Vagina (tissue), 2 donors: ENCODE measurements around the gene PRKCB. TPM values are rescaled to one million over a fixed set of nuclear protein-coding genes. Genes with fewer than 3 reads are reported as not detected.

Experiments
- DNase-seq, 2 donors: peaks; one replicate each; pipeline ENCODE4 v3.0.0-alpha.2; 2017; ENCODE audit errors: extremely low spot score in 2 of 2
- H3K27ac ChIP-seq: fragments of 200-600 bp; sonication (generic); one replicate; pipeline ENCODE4 v1.5.1; 2019
- H3K27me3 ChIP-seq: fragments of 200-600 bp; sonication (generic); one replicate; pipeline ENCODE4 v1.5.1; 2019
- H3K36me3 ChIP-seq, 2 donors: fragments of 200-600 bp; sonication (generic); one replicate each; pipeline ENCODE4 v1.5.1; 2017 to 2019
- H3K4me1 ChIP-seq: fragments of 200-600 bp; sonication (generic); one replicate; pipeline ENCODE4 v1.5.1; 2019
- H3K4me3 ChIP-seq, 2 donors: fragments of 200-600 bp; sonication (generic); 1 replicate in 1 of 2; 2 replicates in 1 of 2; pipeline ENCODE4 v1.5.1; 2016 to 2019
- H3K9me3 ChIP-seq: fragments of 200-600 bp; sonication (generic); one replicate; pipeline ENCODE4 v1.5.1; 2019
- POLR2A ChIP-seq, 2 donors: fragments of 450-650 bp; IDR thresholded peaks; one replicate each; pipeline ENCODE4 v1.6.1; 2017; ENCODE audit warnings: antibody characterized with exemption in 2 of 2, mild to moderate bottlenecking in 2 of 2, moderate library complexity in 2 of 2
- POLR2AphosphoS5 ChIP-seq, 2 donors: sonication (generic); formaldehyde crosslinking; IDR thresholded peaks; one replicate each; pipeline ENCODE4 v1.9.0; 2017; ENCODE audit warnings: antibody characterized with exemption in 2 of 2, mild to moderate bottlenecking in 2 of 2, low read depth in 1 of 2; ENCODE audit not compliant: insufficient read depth in 1 of 2
- intact Hi-C: fragments of 100-400 bp; cut with DNase I; formaldehyde crosslinking; loops from one replicate; pipeline ENCODE4 v1.15.1; 2023
- total RNA-seq: library from RNA; depleted of rRNA; stranded (reverse); fragments of >200 nt; gene quantifications from one replicate; pipeline ENCODE4 v1.2.3, GENCODE V29; 2016
- TF ChIP-seq, protein P1 (sequence below), 3 experiments: fragments of 450-650 bp in 2 of 3; fragments of 200-600 bp in 1 of 3; sonication (generic) in 1 of 3; IDR thresholded peaks; one replicate each; pipeline ENCODE4 v1.5.1; 2017 to 2019; ENCODE audit warnings: antibody characterized with exemption in 3 of 3, mild to moderate bottlenecking in 2 of 3, moderate library complexity in 2 of 3

PRKCB gene
- total RNA-seq, 1 donor from 2014 or later: 9.1 TPM

GRCh38 chr16:24062270-24062817 is 226.6 kb downstream of the PRKCB start:
- no peak overlapping the region for H3K4me3 ChIP-seq
- peak in 1 of 2 donors; percentile 52 for DNase-seq
- intact Hi-C loops: no loop called here
- no peaks in the 10 kb centered on the region for H3K4me1 ChIP-seq
- TF ChIP-seq POLR2A (IDR thresholded peaks at IDR 0.05) (no peak), POLR2AphosphoS5 (IDR thresholded peaks at IDR 0.05; ENCODE audit: insufficient read depth in 1 of 2, low read depth in 1 of 2) (no peak)
- TF ChIP-seq, protein P1, sequence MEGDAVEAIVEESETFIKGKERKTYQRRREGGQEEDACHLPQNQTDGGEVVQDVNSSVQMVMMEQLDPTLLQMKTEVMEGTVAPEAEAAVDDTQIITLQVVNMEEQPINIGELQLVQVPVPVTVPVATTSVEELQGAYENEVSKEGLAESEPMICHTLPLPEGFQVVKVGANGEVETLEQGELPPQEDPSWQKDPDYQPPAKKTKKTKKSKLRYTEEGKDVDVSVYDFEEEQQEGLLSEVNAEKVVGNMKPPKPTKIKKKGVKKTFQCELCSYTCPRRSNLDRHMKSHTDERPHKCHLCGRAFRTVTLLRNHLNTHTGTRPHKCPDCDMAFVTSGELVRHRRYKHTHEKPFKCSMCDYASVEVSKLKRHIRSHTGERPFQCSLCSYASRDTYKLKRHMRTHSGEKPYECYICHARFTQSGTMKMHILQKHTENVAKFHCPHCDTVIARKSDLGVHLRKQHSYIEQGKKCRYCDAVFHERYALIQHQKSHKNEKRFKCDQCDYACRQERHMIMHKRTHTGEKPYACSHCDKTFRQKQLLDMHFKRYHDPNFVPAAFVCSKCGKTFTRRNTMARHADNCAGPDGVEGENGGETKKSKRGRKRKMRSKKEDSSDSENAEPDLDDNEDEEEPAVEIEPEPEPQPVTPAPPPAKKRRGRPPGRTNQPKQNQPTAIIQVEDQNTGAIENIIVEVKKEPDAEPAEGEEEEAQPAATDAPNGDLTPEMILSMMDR (IDR thresholded peaks at IDR 0.05): no peak
- H3K9me3 ChIP-seq: no peaks in the 10 kb centered on the region
- no peaks in the 10 kb centered on the region for H3K36me3 ChIP-seq
- H3K27me3 ChIP-seq: no peaks in the 10 kb centered on the region
- H3K27ac ChIP-seq: no peak overlapping the region

- no peaks in the 10 kb centered on the region for H3K27me3 ChIP-seq
- H3K4me3 ChIP-seq: no peak overlapping the region
- TF ChIP-seq POLR2A (IDR thresholded peaks at IDR 0.05) (no peak), POLR2AphosphoS5 (IDR thresholded peaks at IDR 0.05; ENCODE audit: insufficient read depth in 1 of 2, low read depth in 1 of 2) (no peak)
- TF ChIP-seq, protein P1 (IDR thresholded peaks at IDR 0.05): no peak
- no peaks in the 10 kb centered on the region for H3K4me1 ChIP-seq
- intact Hi-C loops: no loop called here
- no peak overlapping the region for H3K27ac ChIP-seq
- no peaks in the 10 kb centered on the region for H3K36me3 ChIP-seq
- DNase-seq: peak in 1 of 2 donors; percentile 7
- no peaks in the 10 kb centered on the region for H3K9me3 ChIP-seq
Observed at GRCh38 chr16:24069036-24069590, 233.3 kb downstream of the PRKCB start.

GRCh38 chr16:24070851-24071250 is 235.1 kb downstream of the PRKCB start:
- no peak for TF ChIP-seq POLR2A (IDR thresholded peaks at IDR 0.05)
- TF ChIP-seq, protein P1 (IDR thresholded peaks at IDR 0.05): no peak
- TF ChIP-seq POLR2AphosphoS5 (IDR thresholded peaks at IDR 0.05; ENCODE audit: insufficient read depth in 1 of 2, low read depth in 1 of 2): no peak
- H3K27ac ChIP-seq: no peak overlapping the region
- intact Hi-C loops: no loop called here

GRCh38 chr16:24071666-24072360 is 236.0 kb downstream of the PRKCB start:
- Histone ChIP-seq H3K36me3 (no peaks in the 10 kb centered on the region), H3K27me3 (no peaks in the 10 kb centered on the region), H3K9me3 (no peaks in the 10 kb centered on the region), H3K4me1 (no peaks in the 10 kb centered on the region), H3K4me3 (no peak overlapping the region), H3K27ac (no peak overlapping the region)
- intact Hi-C loops: no loop called here
- DNase-seq: peak in 1 of 2 donors; percentile 19
- TF ChIP-seq POLR2A (IDR thresholded peaks at IDR 0.05) (no peak), POLR2AphosphoS5 (IDR thresholded peaks at IDR 0.05; ENCODE audit: insufficient read depth in 1 of 2, low read depth in 1 of 2) (no peak)
- TF ChIP-seq, protein P1 (IDR thresholded peaks at IDR 0.05): no peak

More at GRCh38 chr16:24070851-24071250, 235.1 kb downstream of the PRKCB start:
- peak in 1 of 2 donors; percentile 72 for DNase-seq
- H3K36me3 ChIP-seq: no peaks in the 10 kb centered on the region
- no peaks in the 10 kb centered on the region for H3K4me1 ChIP-seq
- no peak overlapping the region for H3K4me3 ChIP-seq
- H3K9me3 ChIP-seq: no peaks in the 10 kb centered on the region
- no peaks in the 10 kb centered on the region for H3K27me3 ChIP-seq

DNA sequence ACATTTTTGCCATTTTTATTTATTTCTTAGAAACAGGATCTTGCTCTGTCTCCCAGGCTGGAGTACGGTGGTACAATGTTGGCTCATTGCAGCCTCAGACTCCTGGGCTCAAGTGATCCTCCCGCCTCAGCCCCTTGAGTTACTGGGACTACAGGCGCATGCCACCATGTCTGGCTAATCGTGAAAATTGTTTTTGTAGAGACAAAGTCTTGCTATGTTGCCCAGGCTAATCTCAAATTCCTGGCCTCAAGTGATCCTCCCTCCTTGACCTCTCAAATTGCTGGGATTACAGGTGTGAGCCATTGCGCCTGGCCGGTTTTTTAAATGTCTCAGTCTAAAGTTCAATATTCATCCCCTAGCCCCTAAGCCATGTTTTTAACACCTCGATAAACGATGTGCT is 237.5 kb downstream of the PRKCB start:
- intact Hi-C loops: no loop called here
- no peak overlapping the region for H3K4me3 ChIP-seq
- peak in 1 of 2 donors; percentile 28 for DNase-seq
- no peak overlapping the region for H3K27ac ChIP-seq
- H3K9me3 ChIP-seq: no peaks in the 10 kb centered on the region
- no peaks in the 10 kb centered on the region for H3K4me1 ChIP-seq
- no peaks in the 10 kb centered on the region for H3K36me3 ChIP-seq
- TF ChIP-seq POLR2A (IDR thresholded peaks at IDR 0.05) (no peak), POLR2AphosphoS5 (IDR thresholded peaks at IDR 0.05; ENCODE audit: insufficient read depth in 1 of 2, low read depth in 1 of 2) (no peak)
- TF ChIP-seq, protein P1 (IDR thresholded peaks at IDR 0.05): no peak
- H3K27me3 ChIP-seq: no peaks in the 10 kb centered on the region
